Right atrium auricular region (tissue), 2 donors: ENCODE results near the gene TLR10. TPM values are rescaled to one million over a fixed set of nuclear protein-coding genes. Genes with fewer than 3 reads are reported as not detected.
"Not testable (repeated sequence)": the region's sequence is repeated elsewhere in the genome, so short reads cannot be mapped to it uniquely, and the experiment has no call there.

Experiments
- DNase-seq: peaks from one replicate; pipeline ENCODE4 v3.0.0-alpha.2; 2019; ENCODE audit warnings: low spot score
- H3K27ac ChIP-seq, 2 donors: fragments of 200-600 bp; sonication (generic); 1 replicate in 1 of 2; 2 replicates in 1 of 2; pipeline ENCODE4 v1.5.1; 2016 to 2019
- H3K27me3 ChIP-seq, 2 donors: fragments of 200-600 bp; sonication (generic); one replicate each; pipeline versions ENCODE4 v1.5.1 to v1.6.0; 2017 to 2019
- H3K36me3 ChIP-seq: fragments of 200-600 bp; sonication (generic); one replicate; pipeline ENCODE4 v1.5.1; 2016
- H3K4me1 ChIP-seq, 2 donors: fragments of 200-600 bp; sonication (generic); one replicate each; pipeline versions ENCODE4 v1.5.1 to v1.6.0; 2017 to 2019
- H3K4me3 ChIP-seq, 2 donors: fragments of 200-600 bp; sonication (generic); 1 replicate in 1 of 2; 2 replicates in 1 of 2; pipeline ENCODE4 v1.5.1; 2017 to 2019; ENCODE audit warnings: mild to moderate bottlenecking in 1 of 2, moderate library complexity in 1 of 2
- H3K9me3 ChIP-seq, 2 donors: fragments of 200-600 bp; sonication (generic); one replicate each; pipeline ENCODE4 v1.5.1; 2019
- CTCF ChIP-seq, 2 donors: fragments of 200-600 bp; sonication (generic); IDR thresholded peaks; one replicate each; pipeline ENCODE4 v1.5.1; 2019; ENCODE audit warnings: antibody characterized with exemption in 2 of 2
- total RNA-seq, 2 donors: library from RNA; depleted of rRNA; stranded (reverse); fragments of >200 nt; gene quantifications; one replicate each; pipeline ENCODE4 v1.1.0, GENCODE V29; 2016

Gene TLR10
- total RNA-seq, 2 donors from 2014 or later = 0.08 TPM; not detected in 1

DNA sequence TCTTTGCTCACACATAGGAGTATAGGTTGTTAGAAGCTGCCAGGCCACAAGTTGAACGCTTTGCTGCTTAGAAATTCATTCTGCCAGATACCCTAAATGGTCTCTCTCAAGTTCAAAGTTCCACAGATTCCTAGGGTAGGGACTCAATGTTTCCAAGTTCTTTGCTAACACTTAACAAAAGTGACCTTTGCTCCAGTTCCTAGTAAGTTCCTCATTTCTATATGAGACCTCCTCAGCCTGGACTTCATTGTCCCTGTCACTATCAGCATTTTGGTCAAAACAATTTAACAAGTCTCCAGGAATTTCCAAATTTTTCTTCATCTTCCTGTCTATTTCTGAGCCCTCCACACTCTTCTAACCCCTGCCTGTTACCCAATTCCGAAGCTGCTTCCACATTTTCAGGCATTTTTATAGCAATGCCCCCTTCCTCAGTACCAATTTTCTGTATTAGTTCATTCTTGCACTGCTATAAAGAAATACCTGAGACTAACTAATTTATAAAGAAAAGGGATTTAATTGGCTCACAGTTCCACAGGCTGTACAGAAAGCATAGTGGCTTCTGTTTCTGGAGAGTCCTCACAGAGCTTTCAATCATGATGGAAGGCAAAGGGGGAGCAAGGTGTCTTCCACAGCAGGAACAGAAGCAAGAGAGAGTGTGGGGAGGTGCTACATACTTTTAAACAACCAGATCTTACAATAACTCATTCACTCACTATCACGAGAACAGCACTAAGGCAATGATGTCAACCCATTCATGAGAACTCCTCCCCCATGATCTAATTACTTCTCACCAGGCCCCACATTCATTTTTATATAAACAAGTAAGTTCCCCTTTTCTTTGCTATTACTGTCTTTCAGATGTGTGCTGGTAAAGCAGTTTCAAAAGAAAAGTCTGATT is 33.3 kb upstream of the TLR10 start:
- DNase-seq = no peak
- Histone ChIP-seq H3K4me1 (no peaks in the 10 kb centered on the region), H3K9me3 (no peaks in the 10 kb centered on the region), H3K36me3 (no peaks in the 10 kb centered on the region), H3K27me3 (no peaks in the 10 kb centered on the region), H3K4me3 (no peak overlapping the region), H3K27ac (peak overlapping the region; percentile 13 to 51)
- TF ChIP-seq CTCF (IDR thresholded peaks at IDR 0.05) = no peak

DNA sequence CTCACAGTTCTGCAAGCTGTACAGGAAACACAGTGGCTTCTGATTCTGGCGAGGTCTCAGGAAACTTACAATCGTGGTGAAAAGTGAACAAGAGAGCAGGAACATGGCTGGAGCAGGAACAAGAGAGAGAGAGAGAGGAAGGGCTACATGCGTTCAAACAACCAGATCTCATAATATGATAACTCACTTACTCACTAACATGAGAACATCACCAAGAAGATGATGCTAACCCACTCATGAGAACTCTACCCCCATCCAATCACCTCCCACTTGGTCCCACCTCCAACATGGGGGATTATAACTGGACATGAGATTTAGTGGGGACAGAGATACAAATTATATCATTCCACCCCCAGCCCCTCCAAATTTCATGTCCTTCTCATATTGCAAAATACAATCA is 31.6 kb upstream of the TLR10 start:
- H3K4me1 ChIP-seq = no peaks in the 10 kb centered on the region
- no peaks in the 10 kb centered on the region for H3K27me3 ChIP-seq
- no peak for TF ChIP-seq CTCF (IDR thresholded peaks at IDR 0.05)
- H3K9me3 ChIP-seq = no peaks in the 10 kb centered on the region
- no peak for DNase-seq
- H3K36me3 ChIP-seq = no peaks in the 10 kb centered on the region
- H3K4me3 ChIP-seq = no peak overlapping the region
- peak overlapping the region in 1 of 2 donors; percentile 35 for H3K27ac ChIP-seq

- H3K36me3 ChIP-seq = no peaks in the 10 kb centered on the region
- no peak for TF ChIP-seq CTCF (IDR thresholded peaks at IDR 0.05)
- H3K27me3 ChIP-seq = no peaks in the 10 kb centered on the region
- no peak for DNase-seq
- no peaks in the 10 kb centered on the region for H3K4me1 ChIP-seq
- no peak overlapping the region for H3K4me3 ChIP-seq
- H3K27ac ChIP-seq = no peak overlapping the region
- no peaks in the 10 kb centered on the region for H3K9me3 ChIP-seq
Observed at GRCh38 chr4:38811297-38811696, 28.5 kb upstream of the TLR10 start.

DNA sequence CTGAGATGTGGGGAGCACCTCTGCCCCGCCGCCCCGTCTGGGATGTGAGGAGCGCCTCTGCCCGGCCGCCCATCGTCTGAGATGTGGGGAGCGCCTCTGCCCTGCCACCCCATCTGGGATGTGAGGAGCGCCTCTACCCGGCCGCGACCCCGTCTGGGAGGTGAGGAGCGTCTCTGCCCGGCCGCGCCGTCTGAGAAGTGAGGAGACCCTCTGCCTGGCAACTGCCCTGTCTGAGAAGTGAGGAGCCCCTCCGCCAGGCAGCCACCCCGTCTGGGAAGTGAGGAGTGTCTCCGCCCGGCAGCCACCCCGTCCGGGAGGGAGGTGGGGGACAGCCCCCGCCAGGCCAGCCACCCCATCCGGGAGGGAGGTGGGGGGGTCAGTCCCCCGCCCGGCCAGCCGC is 24.7 kb upstream of the TLR10 start:
- not testable (repeated sequence) for DNase-seq

DNA sequence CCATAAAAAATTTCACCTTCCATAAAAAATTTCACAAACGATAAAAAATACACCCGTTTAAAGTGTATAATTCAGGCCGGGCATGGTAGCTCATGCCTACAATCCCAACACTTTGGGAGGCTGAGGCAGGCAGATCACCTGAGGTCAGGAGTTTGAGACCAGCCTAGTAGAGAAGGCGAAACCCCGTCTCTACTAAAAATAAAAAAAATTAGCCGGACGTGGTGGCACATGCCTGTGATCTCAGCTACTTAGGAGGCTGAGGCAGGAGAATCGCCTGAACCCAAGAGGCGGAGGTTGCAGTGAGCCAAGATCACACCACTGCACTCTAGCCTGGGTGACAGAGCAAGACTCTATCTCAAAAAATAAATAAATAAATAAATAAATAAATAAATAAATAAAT is 23.5 kb upstream of the TLR10 start:
- H3K27me3 ChIP-seq, DNase-seq, H3K36me3 ChIP-seq, H3K4me3 ChIP-seq, H3K9me3 ChIP-seq: not testable (repeated sequence)
- Histone ChIP-seq H3K4me1 (peaks cover 0 to 12% of the 10 kb centered on the region in 2 donors), H3K27ac (peak overlapping the region; percentile 61 to 66)

More for the DNA sequence above, 24.7 kb upstream of the TLR10 start:
- H3K27ac ChIP-seq, H3K27me3 ChIP-seq, H3K4me3 ChIP-seq, H3K36me3 ChIP-seq, H3K9me3 ChIP-seq: not testable (repeated sequence)
- H3K4me1 ChIP-seq = peaks cover 0 to 12% of the 10 kb centered on the region in 2 donors

- peaks cover under 1% of the 10 kb centered on the region for H3K36me3 ChIP-seq
- peaks cover 0 to 12% of the 10 kb centered on the region in 2 donors for H3K4me1 ChIP-seq
- DNase-seq = no peak
- H3K4me3 ChIP-seq = peak overlapping the region; percentile 16 to 35
- no peaks in the 10 kb centered on the region for H3K27me3 ChIP-seq
- TF ChIP-seq CTCF (IDR thresholded peaks at IDR 0.05) = no peak
- H3K9me3 ChIP-seq = no peaks in the 10 kb centered on the region
- peak overlapping the region; percentile 61 to 66 for H3K27ac ChIP-seq
Observed at GRCh38 chr4:38805530-38806145, 22.8 kb upstream of the TLR10 start.
